RWPE2 (cell line): ENCODE data around the gene SIGLEC14.
"Not testable (repeated sequence)": the region's sequence is repeated elsewhere in the genome, so short reads cannot be mapped to it uniquely, and the experiment has no call there.

Experiments used
- ATAC-seq: fragments of 200-7000 bp; cut with Tn5 transposase; 3 replicates; pipeline ENCODE4 v1.9.1; 2021; ENCODE audit warnings: low read depth
- DNase-seq: peaks from one replicate; pipeline ENCODE4 v3.0.0-alpha.2; 2020; ENCODE audit warnings: low spot score
- H3K27ac ChIP-seq: fragments of 450-650 bp; 2 replicates; pipeline ENCODE4 v1.5.1; 2017; ENCODE audit warnings: mild to moderate bottlenecking; ENCODE audit not compliant: poor library complexity, severe bottlenecking
- H3K27me3 ChIP-seq: fragments of 250-450 bp; sonication (Bioruptor Pico); 2 replicates; pipeline ENCODE4 v1.5.1; 2021; ENCODE audit warnings: mild to moderate bottlenecking, moderate library complexity; ENCODE audit not compliant: insufficient read depth, poor library complexity, severe bottlenecking
- H3K36me3 ChIP-seq: fragments of 250-450 bp; sonication (Bioruptor Pico); 2 replicates; pipeline ENCODE4 v1.5.1; 2020; ENCODE audit warnings: low read depth, mild to moderate bottlenecking, moderate library complexity
- H3K4me1 ChIP-seq: fragments of 250-450 bp; sonication (Bioruptor Pico); 2 replicates; pipeline ENCODE4 v1.5.1; 2021; ENCODE audit warnings: mild to moderate bottlenecking, moderate library complexity; ENCODE audit not compliant: insufficient read depth, poor library complexity, severe bottlenecking
- H3K4me3 ChIP-seq: fragments of 250-450 bp; sonication (Bioruptor Pico); 2 replicates; pipeline ENCODE4 v1.5.1; 2021; ENCODE audit warnings: mild to moderate bottlenecking, moderate library complexity; ENCODE audit not compliant: severe bottlenecking
- H3K9me3 ChIP-seq: fragments of 250-450 bp; sonication (Bioruptor Pico); 2 replicates; pipeline ENCODE4 v1.5.1; 2021; ENCODE audit warnings: mild to moderate bottlenecking, moderate library complexity; ENCODE audit not compliant: severe bottlenecking
- TF ChIP-seq, protein P1 (sequence below): fragments of 450-650 bp; IDR thresholded peaks from one replicate; pipeline ENCODE4 v1.5.1; 2017; ENCODE audit warnings: mild to moderate bottlenecking, moderate library complexity; ENCODE audit not compliant: poor library complexity, severe bottlenecking

Gene SIGLEC14, protein sequence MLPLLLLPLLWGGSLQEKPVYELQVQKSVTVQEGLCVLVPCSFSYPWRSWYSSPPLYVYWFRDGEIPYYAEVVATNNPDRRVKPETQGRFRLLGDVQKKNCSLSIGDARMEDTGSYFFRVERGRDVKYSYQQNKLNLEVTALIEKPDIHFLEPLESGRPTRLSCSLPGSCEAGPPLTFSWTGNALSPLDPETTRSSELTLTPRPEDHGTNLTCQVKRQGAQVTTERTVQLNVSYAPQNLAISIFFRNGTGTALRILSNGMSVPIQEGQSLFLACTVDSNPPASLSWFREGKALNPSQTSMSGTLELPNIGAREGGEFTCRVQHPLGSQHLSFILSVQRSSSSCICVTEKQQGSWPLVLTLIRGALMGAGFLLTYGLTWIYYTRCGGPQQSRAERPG

DNA sequence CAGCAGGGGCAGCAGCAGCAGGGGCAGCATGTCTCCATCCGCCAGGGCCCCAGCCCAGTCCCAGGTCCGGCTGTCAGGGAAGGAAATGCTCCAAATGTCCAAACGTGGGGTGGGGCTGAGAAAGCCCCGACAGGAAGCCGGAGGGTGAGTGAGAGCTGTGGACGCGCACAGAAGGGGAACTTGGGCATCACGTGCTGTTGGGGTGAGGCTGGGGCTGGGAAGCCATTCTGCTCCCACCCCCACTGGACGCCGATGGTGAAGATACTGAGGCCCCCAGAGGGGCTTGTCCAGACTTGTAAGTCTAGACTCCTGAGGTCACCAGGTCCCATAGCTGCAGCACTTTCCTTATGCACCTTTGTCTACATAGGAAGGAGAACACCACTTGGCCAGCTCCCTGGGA lies at the start of gene SIGLEC14:
Gene SIGLEC14 (minus strand): TSS at position 96 of the 400 bp plus-strand sequence. CDS start 66 bp downstream, at position 30.
- not testable (repeated sequence) for DNase-seq, H3K9me3 ChIP-seq, H3K4me3 ChIP-seq, ATAC-seq, H3K4me1 ChIP-seq, H3K27ac ChIP-seq, H3K36me3 ChIP-seq
- peaks cover 11% of the 10 kb centered on the region for H3K27me3 ChIP-seq

DNA sequence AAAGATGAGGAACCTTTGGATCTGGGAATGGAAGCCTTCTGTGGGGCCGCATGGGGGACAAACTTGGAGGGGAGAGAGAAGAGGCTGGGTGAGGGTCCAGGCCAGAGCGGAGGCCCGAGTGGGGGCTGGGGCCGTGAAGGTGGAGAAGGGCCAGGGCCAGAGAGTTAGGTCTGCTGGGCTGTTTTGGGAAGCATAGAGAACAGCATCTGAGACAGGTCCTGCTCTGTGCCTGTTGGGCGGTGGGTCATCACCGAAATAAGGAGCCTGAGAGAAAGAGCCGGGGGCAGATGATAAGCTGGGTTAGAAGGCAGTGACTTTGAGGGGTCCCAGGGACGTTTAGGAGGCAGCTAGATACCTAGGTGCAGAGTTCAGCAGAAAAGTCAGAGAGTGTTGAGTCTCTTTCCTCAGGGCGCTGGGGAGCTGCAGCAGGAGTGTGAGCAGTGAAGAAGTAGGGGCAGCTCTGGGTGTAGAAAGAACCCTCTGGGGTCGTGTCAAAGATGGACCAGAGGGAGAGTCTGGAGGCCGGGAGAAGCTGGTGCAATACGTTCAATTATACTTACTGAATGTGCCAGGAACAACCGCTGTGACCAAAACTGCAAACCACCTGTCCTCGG lies 49.2 kb upstream of the SIGLEC14 start:
- Histone ChIP-seq H3K27me3 (no peaks in the 10 kb centered on the region), H3K4me3 (no peak overlapping the region), H3K27ac (no peak overlapping the region), H3K36me3 (peaks cover 55% of the 10 kb centered on the region), H3K9me3 (no peaks in the 10 kb centered on the region), H3K4me1 (no peaks in the 10 kb centered on the region)
- ATAC-seq (no peak), DNase-seq (no peak)
- TF ChIP-seq, protein P1, sequence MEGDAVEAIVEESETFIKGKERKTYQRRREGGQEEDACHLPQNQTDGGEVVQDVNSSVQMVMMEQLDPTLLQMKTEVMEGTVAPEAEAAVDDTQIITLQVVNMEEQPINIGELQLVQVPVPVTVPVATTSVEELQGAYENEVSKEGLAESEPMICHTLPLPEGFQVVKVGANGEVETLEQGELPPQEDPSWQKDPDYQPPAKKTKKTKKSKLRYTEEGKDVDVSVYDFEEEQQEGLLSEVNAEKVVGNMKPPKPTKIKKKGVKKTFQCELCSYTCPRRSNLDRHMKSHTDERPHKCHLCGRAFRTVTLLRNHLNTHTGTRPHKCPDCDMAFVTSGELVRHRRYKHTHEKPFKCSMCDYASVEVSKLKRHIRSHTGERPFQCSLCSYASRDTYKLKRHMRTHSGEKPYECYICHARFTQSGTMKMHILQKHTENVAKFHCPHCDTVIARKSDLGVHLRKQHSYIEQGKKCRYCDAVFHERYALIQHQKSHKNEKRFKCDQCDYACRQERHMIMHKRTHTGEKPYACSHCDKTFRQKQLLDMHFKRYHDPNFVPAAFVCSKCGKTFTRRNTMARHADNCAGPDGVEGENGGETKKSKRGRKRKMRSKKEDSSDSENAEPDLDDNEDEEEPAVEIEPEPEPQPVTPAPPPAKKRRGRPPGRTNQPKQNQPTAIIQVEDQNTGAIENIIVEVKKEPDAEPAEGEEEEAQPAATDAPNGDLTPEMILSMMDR: no peak

DNA sequence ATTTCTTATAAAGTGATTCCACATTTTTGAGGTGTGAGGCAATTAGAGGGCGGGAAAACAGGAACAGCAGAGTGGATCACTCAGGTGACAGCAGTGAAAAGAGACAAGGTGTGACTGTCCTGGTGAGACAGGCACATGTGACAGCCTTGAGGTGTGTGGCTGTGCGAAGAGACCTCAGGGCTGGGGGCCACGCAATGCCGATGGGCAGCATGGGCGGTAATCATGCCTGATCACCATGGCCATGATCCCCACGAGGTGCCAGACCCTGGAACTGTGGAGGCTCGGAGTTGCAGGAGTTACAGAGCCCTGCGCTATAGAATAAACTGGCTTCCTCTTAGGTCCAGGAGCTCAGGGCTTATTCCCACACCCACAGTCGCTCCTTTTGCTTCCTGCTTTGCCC lies 48.5 kb upstream of the SIGLEC14 start:
- TF ChIP-seq, protein P1: no peak
- ATAC-seq (no peak), DNase-seq (no peak)
- H3K4me3 ChIP-seq: no peak overlapping the region
- no peaks in the 10 kb centered on the region for H3K9me3 ChIP-seq
- H3K4me1 ChIP-seq: no peaks in the 10 kb centered on the region
- peaks cover 51% of the 10 kb centered on the region for H3K36me3 ChIP-seq
- no peaks in the 10 kb centered on the region for H3K27me3 ChIP-seq
- H3K27ac ChIP-seq: no peak overlapping the region

DNA sequence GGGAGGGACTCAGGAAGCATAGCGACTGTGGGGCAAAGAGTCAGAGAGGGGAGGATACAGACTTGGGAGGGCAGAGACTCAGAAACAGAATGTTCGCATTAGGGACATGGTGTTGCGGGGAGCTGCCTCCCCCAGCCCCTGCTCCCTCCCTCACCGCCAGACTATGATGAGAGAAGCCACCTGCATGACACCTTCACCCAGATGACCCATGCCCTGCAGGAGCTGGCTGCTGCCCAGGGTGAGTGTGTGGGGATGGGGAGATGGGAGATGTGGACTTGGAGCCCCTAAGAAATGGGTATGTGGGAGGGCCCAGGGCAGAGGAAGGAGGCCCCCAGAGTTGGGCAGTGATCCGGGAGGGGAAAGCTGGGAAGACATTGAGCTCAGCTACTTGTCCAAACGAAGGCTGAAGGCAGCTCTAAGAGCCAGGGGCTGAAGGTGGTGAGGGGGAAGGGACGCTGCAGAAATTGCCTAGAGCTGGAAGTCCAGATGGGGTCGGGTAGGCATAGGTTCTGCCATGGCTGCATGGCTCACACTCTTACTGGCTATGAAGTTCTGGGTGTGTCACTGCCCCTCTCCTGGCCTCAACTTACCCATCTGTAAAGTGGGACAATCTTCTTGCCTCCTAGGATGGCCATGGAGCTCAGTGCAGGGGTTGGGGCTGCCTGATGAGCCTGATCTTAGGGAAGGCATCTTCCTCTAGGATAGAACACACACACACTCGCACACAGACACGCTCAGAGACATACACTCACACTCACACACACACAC lies 47.9 kb upstream of the SIGLEC14 start:
- TF ChIP-seq, protein P1: no peak
- peaks cover 46% of the 10 kb centered on the region for H3K36me3 ChIP-seq
- ATAC-seq: no peak
- H3K9me3 ChIP-seq: no peaks in the 10 kb centered on the region
- DNase-seq: no peak
- H3K27ac ChIP-seq: no peak overlapping the region
- no peaks in the 10 kb centered on the region for H3K27me3 ChIP-seq
- H3K4me1 ChIP-seq: no peaks in the 10 kb centered on the region
- no peak overlapping the region for H3K4me3 ChIP-seq

DNA sequence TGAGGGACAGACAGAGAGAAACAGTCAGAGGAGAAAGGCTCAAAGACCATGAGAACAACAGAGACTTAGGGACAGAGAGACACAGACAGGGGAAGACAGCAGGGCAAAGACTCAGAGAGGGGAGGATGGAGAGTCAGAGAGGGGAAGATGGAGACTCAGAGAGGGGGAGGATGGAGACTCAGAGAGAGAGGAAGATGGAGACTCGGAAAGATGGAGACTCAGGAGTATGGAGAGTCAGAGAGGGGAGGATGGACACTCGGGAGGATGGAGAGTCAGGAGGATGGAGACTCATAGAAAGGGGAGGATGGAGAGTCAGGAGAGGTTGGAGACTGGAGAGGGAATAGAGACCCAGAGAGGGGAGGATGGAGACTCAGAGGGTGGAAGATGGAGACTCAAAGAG lies 47.2 kb upstream of the SIGLEC14 start:
- TF ChIP-seq, protein P1: no peak
- DNase-seq: no peak
- Histone ChIP-seq H3K36me3 (peaks cover 41% of the 10 kb centered on the region), H3K27ac (no peak overlapping the region), H3K4me3 (no peak overlapping the region), H3K4me1 (no peaks in the 10 kb centered on the region), H3K27me3 (no peaks in the 10 kb centered on the region), H3K9me3 (no peaks in the 10 kb centered on the region)
- no peak for ATAC-seq
